ENCODE results near the gene TNFRSF11A.

TNFRSF11A gene

GRCh38 chr18:62324181-62324828 lies 805 bp upstream of the TNFRSF11A start:
- no peaks in the 10 kb centered on the region for H3K36me3 ChIP-seq (ENCODE audit: low read depth)
- H3K9me3 ChIP-seq (ENCODE audit: severe bottlenecking): no peaks in the 10 kb centered on the region
- no peak overlapping the region for H3K27ac ChIP-seq (ENCODE audit: poor library complexity, severe bottlenecking)
- TF ChIP-seq CTCF (IDR thresholded peaks at IDR 0.05; ENCODE audit: poor library complexity, severe bottlenecking): no peak
- no peak for ATAC-seq (ENCODE audit: low read depth)
- no peak for DNase-seq (ENCODE audit: low spot score)
- H3K27me3 ChIP-seq (ENCODE audit: insufficient read depth, poor library complexity, severe bottlenecking): no peaks in the 10 kb centered on the region
- no peaks in the 10 kb centered on the region for H3K4me1 ChIP-seq (ENCODE audit: insufficient read depth, poor library complexity, severe bottlenecking)
- no peak overlapping the region for H3K4me3 ChIP-seq (ENCODE audit: severe bottlenecking)

- ATAC-seq (ENCODE audit: low read depth) (peak; percentile 40), DNase-seq (ENCODE audit: low spot score) (no peak)
- Histone ChIP-seq H3K9me3 (ENCODE audit: severe bottlenecking) (no peaks in the 10 kb centered on the region), H3K27me3 (ENCODE audit: insufficient read depth, poor library complexity, severe bottlenecking) (no peaks in the 10 kb centered on the region), H3K4me3 (ENCODE audit: severe bottlenecking) (peak overlapping the region; percentile 43), H3K4me1 (ENCODE audit: insufficient read depth, poor library complexity, severe bottlenecking) (no peaks in the 10 kb centered on the region), H3K27ac (ENCODE audit: poor library complexity, severe bottlenecking) (no peak overlapping the region), H3K36me3 (ENCODE audit: low read depth) (no peaks in the 10 kb centered on the region)
- no peak for TF ChIP-seq CTCF (IDR thresholded peaks at IDR 0.05; ENCODE audit: poor library complexity, severe bottlenecking)
Measured at GRCh38 chr18:62325806-62326645, 916 bp downstream of the TNFRSF11A start.

DNA sequence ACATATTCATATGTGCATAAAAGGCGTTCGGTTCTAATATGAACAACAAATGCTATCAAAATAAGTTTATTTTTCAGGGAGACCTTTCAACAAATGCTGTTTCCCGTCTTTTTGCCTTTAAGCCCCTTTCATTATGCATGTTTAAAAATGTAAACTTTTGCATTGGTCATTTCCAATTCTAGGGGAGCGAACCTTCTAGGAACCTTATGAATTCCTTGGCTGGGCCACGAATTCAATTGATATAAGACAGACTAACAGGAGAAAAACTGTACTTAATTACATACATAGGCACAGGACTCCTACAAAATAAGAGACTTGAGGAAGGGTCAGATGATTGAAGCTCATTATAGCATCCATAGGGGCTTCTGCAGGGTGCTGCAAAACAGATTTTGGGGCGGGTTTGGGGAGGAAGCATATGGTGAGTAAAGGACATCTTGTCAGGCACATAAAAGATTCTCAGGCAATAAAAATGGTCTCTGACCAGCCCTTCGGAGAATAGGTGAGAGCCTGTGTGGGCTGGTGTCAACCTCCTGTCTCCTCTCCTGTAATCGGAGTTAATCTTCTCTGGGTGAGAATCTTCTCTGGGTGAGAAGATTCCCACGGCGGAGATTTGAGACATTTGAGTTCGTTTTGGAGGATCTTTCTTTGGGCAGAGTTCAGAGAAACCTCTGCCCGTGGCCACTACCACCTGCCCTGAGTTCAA lies 1.7 kb downstream of the TNFRSF11A start:
- DNase-seq (ENCODE audit: low spot score): no peak
- no peak overlapping the region for H3K27ac ChIP-seq (ENCODE audit: poor library complexity, severe bottlenecking)
- H3K36me3 ChIP-seq (ENCODE audit: low read depth): no peaks in the 10 kb centered on the region
- H3K4me3 ChIP-seq (ENCODE audit: severe bottlenecking): no peak overlapping the region
- ATAC-seq (ENCODE audit: low read depth): no peak
- H3K27me3 ChIP-seq (ENCODE audit: insufficient read depth, poor library complexity, severe bottlenecking): no peaks in the 10 kb centered on the region
- no peaks in the 10 kb centered on the region for H3K9me3 ChIP-seq (ENCODE audit: severe bottlenecking)
- H3K4me1 ChIP-seq (ENCODE audit: insufficient read depth, poor library complexity, severe bottlenecking): no peaks in the 10 kb centered on the region
- TF ChIP-seq CTCF (IDR thresholded peaks at IDR 0.05; ENCODE audit: poor library complexity, severe bottlenecking): no peak

- Histone ChIP-seq H3K4me3 (ENCODE audit: severe bottlenecking) (no peak overlapping the region), H3K9me3 (ENCODE audit: severe bottlenecking) (no peaks in the 10 kb centered on the region), H3K36me3 (ENCODE audit: low read depth) (no peaks in the 10 kb centered on the region), H3K4me1 (ENCODE audit: insufficient read depth, poor library complexity, severe bottlenecking) (no peaks in the 10 kb centered on the region), H3K27me3 (ENCODE audit: insufficient read depth, poor library complexity, severe bottlenecking) (no peaks in the 10 kb centered on the region), H3K27ac (ENCODE audit: poor library complexity, severe bottlenecking) (no peak overlapping the region)
- no peak for DNase-seq (ENCODE audit: low spot score)
- ATAC-seq (ENCODE audit: low read depth): no peak
- no peak for TF ChIP-seq CTCF (IDR thresholded peaks at IDR 0.05; ENCODE audit: poor library complexity, severe bottlenecking)
Measured at GRCh38 chr18:62327977-62328376, 2.9 kb downstream of the TNFRSF11A start.

All from RWPE2 (cell line).